HG02840 (cell line): ENCODE measurements around the gene PRKAG3.

Experiments used
- ATAC-seq: cut with Tn5 transposase; IDR thresholded peaks from one replicate; pipeline ENCODE4 v1.9.1; 2021; ENCODE audit warnings: mild to moderate bottlenecking, moderate library complexity, moderate number of reproducible peaks; ENCODE audit not compliant: unreplicated experiment, low FRiP score

The PRKAG3 gene

GRCh38 chr2:218865396-218865795 is 33.8 kb upstream of the PRKAG3 start:
- no peak for ATAC-seq

- no peak for ATAC-seq
Measured at GRCh38 chr2:218863021-218863520, 31.5 kb upstream of the PRKAG3 start.

GRCh38 chr2:218861645-218862318 is 30.2 kb upstream of the PRKAG3 start:
- no peak for ATAC-seq

DNA sequence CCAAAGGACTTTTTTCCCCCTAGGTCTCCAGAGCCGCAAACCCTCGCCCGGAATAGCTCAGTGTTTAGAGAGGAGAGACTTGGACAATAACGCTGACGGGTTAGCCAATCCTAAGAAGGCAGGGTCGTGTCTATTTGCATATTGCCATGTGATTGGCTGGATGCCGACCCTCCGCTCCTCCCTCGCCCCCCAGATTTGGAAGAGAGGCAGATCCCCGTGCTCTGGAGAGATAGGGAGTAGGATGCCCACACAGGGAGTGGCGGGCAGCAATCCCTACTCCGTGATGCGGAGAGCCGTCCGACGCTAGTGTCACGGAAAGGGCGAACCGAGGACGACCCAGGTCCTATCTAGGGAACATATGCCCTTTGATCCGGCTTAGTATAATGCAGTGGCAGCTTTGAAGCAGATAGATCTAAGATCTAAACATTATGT is 29.4 kb upstream of the PRKAG3 start:
- no peak for ATAC-seq

- ATAC-seq = no peak
Measured at GRCh38 chr2:218859988-218860831, 28.6 kb upstream of the PRKAG3 start.

DNA sequence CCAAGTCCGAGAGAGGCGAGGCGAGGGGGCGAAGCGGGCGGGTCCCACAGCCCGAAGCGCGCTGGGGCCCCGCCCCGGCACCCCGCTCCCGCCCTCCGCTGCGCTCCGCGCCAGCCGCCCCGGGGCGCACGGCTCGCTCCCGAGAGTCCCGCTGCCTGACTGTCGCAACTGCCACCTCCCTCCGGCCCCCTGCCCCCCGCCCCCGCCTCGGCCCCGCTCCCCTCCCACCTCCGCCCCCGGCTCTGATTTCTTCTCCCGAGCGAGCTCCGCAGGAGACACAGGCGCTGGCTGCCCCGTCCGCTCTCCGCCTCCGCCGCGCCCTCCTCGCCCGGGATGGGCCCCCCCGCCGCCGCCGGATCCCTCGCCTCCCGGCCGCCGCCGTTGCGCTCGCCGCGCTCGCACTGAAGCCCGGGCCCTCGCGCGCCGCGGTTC is 28.0 kb upstream of the PRKAG3 start, which contains the start of gene WNT6:
TSS of gene WNT6 (plus strand) at position 250 of the 432 bp plus-strand sequence. CDS start 233 bp downstream, outside the sequence.
- no peak for ATAC-seq

DNA sequence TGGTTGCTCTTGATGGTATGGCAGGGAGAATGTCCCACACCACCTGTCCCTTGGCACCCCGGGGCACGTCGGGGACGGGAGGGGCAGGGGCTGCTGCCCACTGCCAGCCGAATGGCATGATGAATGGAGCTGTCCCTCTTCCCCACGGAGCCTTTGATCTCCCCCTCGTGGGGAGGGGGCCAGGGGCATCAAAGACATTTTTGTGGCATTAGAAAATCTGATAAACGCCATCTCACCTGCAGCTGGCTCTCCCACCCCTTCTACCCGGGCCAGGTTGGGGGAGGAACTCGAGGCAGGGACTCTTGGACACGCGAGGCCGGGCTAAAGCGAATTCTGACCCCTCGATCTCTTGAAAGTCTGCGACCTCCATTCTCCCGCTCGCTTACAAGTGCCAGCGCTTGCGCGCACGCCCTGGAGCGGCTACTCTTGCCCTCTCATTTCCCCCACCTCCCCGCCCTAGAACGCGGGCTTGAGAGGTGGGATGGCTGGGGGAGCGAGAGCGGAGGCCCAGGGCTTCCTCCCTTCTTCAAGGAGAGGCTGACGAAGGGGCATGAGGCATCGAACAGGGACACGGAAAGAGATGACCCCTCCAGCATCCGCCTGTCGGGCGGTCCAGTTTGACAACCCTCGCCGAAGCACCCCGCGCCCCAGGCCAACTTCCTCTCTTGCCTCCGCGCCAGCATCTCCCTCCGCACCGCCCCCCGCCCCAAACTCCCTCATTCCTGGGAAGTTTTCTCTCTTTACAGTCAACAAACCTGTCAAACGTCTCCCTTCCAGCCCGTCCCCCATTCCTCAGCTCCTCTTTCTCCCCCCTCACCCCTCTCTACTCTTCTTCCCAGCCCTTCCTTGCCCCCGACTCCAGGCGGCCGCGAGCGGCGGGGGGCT is 27.3 kb upstream of the PRKAG3 start:
- no peak for ATAC-seq

DNA sequence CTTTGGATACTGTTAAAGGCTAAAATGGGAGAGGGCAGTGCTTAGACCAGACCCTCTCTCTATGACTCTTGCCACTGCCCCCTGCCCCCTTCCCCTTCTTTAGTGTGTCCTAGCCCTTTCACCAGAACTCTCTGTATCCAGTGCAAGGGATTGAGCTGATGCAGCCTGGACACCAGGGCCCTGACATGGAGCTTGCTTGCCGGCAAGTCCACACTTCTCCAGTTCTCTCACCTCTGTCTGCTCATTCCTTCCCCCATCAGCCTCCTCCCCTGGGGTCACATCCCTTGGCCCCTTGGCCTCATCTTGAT is 26.5 kb upstream of the PRKAG3 start:
- no peak for ATAC-seq

DNA sequence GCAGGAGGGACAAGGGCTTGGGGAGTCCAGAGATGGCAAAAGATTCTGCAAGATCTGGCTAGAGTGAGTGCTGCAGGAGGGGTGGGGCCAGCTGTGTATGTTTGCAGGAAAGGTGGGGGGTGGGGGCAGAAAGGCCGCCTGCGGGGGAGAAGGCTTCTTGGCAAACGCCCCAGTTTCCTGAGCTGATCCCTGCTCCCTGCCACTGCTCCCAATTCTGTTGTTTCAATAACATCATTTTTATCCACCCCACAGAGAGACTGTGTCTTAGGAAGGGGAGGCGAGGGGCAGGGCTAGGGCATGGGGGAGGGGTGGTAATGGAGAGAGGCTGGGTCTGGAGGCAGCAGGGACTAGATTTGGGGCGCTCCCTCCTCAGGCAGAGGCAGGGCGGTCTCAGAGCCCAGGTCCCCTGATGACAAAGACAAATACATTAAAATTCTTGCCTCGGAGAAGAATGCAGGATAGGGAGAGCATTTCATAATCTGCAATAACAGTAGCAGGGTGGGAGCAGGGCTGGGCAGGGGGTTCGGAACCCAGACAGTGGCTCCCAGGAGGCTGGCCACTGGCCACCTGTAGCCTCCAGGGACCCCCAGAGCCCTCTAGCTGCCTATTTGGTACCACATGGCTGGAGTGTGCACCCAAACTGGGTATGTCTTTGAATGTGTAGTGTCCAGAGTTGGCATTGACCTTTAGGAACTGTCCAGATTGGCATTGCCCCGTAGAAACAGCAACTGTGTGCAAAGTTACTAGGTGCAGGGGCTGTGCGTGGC is 26.0 kb upstream of the PRKAG3 start:
- ATAC-seq = no peak

DNA sequence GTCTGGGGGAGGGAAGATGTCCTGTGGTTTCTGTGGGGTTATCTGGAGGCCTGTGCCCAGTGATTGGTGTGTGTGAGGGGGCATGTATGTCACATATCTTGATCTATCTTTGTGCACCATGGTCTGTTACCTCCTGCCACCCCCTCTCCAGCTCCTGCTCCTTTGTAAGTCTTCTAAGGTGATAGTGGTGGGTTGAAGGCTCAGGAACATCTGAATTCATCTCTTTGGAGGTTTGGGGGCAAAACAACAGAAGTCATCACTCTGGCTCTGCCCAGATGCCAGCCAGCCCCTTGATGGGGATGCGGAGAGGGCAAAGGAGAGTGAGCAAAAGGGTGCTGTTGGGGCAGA is 25.3 kb upstream of the PRKAG3 start:
- no peak for ATAC-seq

- no peak for ATAC-seq
Measured at GRCh38 chr2:218856167-218856895, 24.7 kb upstream of the PRKAG3 start.

GRCh38 chr2:218855305-218856166 is 23.9 kb upstream of the PRKAG3 start:
- ATAC-seq = no peak

DNA sequence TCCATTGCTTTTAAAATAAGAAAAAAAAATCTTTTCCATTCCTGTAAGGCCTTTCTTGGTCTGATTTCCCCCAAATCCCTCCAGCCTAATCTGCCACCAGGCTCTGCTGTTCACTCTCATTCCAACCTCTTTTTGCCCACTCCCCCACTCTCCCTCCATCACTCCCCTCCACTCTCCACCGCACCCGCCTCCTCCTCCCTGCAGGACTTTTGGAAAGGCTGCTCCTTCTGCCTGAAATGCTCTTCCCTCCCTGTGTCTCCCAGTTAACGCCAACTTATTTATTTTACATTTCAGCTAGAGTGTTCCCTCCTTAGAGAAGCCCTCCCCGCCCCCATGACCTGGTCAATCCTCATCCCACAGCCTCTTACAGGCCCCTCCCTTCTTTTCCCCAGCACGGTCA is 23.3 kb upstream of the PRKAG3 start:
- ATAC-seq = no peak

- ATAC-seq = no peak
Measured at GRCh38 chr2:218853766-218854165, 22.2 kb upstream of the PRKAG3 start.

GRCh38 chr2:218852911-218853667 is 21.5 kb upstream of the PRKAG3 start:
- ATAC-seq = no peak

DNA sequence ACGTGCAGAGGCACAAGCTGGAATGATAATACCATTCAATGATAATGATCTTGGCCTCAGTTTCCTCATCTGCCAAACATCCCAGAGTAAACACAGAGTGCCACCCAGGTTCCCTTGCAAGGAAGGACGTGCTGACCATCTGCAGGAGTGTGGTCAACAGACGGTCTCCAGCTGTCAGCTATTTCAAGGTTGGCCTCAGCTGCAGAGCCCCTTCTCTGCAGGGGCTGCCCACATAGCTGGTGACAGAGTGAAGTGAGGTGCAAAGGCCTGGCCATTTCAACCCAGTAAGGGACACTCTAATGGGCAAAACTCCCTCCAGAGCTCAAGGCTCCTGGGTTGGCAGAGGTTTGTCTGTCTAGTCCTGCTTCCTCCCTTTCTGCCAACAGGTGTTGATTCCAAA is 19.7 kb upstream of the PRKAG3 start:
- no peak for ATAC-seq

DNA sequence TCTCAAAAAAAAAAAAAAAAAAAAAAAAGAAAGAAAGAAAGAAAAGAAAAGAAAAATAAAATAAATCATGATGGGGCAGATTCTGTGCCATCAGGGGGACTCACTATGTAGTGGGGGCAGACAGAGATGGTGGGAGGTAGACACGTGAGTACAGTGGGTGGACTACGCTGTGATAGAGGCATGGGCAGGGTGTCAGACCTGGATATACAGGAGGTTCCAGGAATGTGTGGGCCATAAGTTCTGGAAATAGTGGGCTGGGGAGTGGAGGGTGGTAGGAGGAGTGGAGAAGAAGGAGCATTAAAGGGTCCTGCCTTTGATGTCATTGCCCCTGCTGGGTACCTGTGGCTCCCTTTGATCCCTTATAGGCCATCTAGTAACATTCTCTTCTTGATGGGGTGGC is 19.2 kb upstream of the PRKAG3 start:
- no peak for ATAC-seq

- no peak for ATAC-seq
Measured at GRCh38 chr2:218849721-218850120, 18.1 kb upstream of the PRKAG3 start.
